Measurements from ENCODE around the gene RANBP17. TPM values are rescaled to one million over a fixed set of nuclear protein-coding genes. Genes with fewer than 3 reads are reported as not detected.

RANBP17 gene
- total RNA-seq, 1 donor from 2014 or later, result 0.96 TPM

GRCh38 chr5:171322527-171322926 lies 460.7 kb downstream of the RANBP17 start:
- intact Hi-C loops (cut with DNase I), result no loop called here
- no peaks in the 10 kb centered on the region for H3K36me3 ChIP-seq
- H3K9me3 ChIP-seq, result no peaks in the 10 kb centered on the region
- H3K4me1 ChIP-seq, result no peaks in the 10 kb centered on the region
- H3K27me3 ChIP-seq, result no peaks in the 10 kb centered on the region
- DNase-seq (ENCODE audit: low spot score in 2 of 2), result no peak
- H3K27ac ChIP-seq, result no peak overlapping the region
- H3K4me3 ChIP-seq, result no peak overlapping the region
- no peak for TF ChIP-seq CTCF (IDR thresholded peaks at IDR 0.05)

- DNase-seq (ENCODE audit: low spot score in 2 of 2), result no peak
- TF ChIP-seq CTCF (IDR thresholded peaks at IDR 0.05), result no peak
- no peaks in the 10 kb centered on the region for H3K4me1 ChIP-seq
- no peaks in the 10 kb centered on the region for H3K36me3 ChIP-seq
- H3K9me3 ChIP-seq, result no peaks in the 10 kb centered on the region
- H3K4me3 ChIP-seq, result no peak overlapping the region
- intact Hi-C loops (cut with DNase I), result no loop called here
- no peaks in the 10 kb centered on the region for H3K27me3 ChIP-seq
- H3K27ac ChIP-seq, result no peak overlapping the region
These were observed 461.2 kb downstream of the RANBP17 start for GRCh38 chr5:171323007-171323406.

DNA sequence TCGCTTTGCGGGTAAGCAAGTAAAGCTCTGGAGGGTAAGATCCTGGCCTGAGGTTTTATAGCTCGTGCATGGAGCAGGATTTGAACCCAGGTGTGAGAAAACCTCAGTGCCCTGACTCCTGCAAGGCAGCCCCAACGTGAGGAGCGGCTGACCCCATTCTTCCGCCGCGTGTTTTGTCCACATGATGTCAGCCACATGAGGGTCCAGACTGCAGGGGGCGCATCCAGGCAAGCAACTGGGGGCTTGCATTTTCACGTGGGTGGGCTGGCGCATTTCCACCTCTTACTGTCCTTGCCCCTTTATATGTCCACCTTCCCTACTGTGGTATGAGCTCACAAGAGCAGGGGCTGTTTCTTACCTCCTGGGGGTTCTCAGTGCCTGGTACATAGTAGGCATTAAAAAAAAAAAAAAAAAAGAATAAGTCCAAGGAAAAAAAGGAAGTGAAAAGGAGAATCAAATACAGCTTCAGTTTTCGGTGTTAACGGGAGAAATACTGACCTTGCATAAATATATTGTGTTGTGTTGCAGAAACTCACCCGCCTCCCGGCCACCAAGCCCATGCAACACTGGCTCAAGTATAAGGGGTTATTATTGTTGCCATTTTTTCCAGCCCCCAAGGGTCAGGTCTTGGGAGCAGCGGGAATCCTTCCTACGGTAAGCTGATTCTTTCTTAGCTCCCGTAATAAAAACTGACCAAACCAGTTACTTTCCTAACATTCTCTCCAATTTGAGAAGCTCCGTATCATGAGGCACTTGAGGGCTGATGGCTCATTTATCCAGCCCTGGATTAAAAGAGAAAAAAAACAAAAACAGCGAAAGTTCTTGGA lies 462.2 kb downstream of the RANBP17 start:
- DNase-seq (ENCODE audit: low spot score in 2 of 2), result no peak
- intact Hi-C loops (cut with DNase I), result no loop called here
- no peak overlapping the region for H3K4me3 ChIP-seq
- H3K36me3 ChIP-seq, result no peaks in the 10 kb centered on the region
- no peaks in the 10 kb centered on the region for H3K27me3 ChIP-seq
- no peak overlapping the region for H3K27ac ChIP-seq
- H3K4me1 ChIP-seq, result no peaks in the 10 kb centered on the region
- H3K9me3 ChIP-seq, result no peaks in the 10 kb centered on the region
- no peak for TF ChIP-seq CTCF (IDR thresholded peaks at IDR 0.05)

DNA sequence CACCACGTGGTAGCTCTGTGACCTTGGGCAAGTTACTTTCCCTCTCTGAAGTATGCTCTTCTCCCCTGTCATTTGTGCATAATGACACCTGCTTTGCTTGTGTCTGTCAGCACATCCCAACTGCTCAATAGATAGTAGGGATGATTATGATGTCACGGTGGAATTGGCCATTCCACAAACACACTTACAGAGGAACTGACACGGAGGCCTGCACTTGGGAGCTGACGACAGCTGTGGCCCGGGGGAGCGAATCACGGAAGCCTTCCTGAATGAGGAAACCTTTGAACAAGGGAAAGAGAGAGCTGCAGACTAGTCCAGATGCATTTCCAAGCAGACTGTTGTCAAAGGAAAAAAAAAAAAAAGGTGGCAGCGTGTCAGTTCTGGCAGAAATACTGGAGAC lies 468.2 kb downstream of the RANBP17 start:
- no peaks in the 10 kb centered on the region for H3K36me3 ChIP-seq
- no peaks in the 10 kb centered on the region for H3K9me3 ChIP-seq
- no peak overlapping the region for H3K27ac ChIP-seq
- no peak overlapping the region for H3K4me3 ChIP-seq
- intact Hi-C loops (cut with DNase I), result no loop called here
- DNase-seq (ENCODE audit: low spot score in 2 of 2), result no peak
- H3K4me1 ChIP-seq, result no peaks in the 10 kb centered on the region
- H3K27me3 ChIP-seq, result no peaks in the 10 kb centered on the region
- TF ChIP-seq CTCF (IDR thresholded peaks at IDR 0.05), result no peak

DNA sequence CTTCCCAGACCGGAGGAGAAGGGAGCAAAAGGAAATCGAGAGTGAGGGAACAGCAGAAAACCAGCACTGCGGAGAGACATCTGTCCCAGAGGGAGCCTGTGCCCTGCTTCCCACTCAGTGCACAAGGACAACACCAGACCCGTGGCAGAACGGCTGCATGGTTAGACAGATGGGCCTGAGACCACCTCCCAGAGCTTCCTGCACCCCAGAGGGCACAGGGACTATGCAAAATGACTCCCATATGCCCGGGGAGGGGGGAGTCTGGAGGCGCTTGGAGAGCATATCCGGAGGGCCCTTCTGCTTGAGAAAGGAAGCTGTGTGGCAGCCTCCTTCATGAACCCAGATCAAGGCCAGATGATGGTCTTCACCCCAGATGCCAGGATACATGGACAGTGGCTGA lies 473.8 kb downstream of the RANBP17 start:
- Histone ChIP-seq H3K36me3 (no peaks in the 10 kb centered on the region), H3K27ac (no peak overlapping the region), H3K4me3 (no peak overlapping the region), H3K4me1 (no peaks in the 10 kb centered on the region), H3K27me3 (no peaks in the 10 kb centered on the region), H3K9me3 (no peaks in the 10 kb centered on the region)
- TF ChIP-seq CTCF (IDR thresholded peaks at IDR 0.05), result no peak
- intact Hi-C loops (cut with DNase I), result loop anchor here (5.0 kb wide), 1 partner anchor 128 kb away; no protein-coding TSS in a partner anchor
- no peak for DNase-seq (ENCODE audit: low spot score in 2 of 2)

Measured in ascending aorta (tissue), 2 donors.